Loucy (cell line): ENCODE results near the gene NUP58.
A peak's percentile ranks its signal among the peaks of the same experiment; 100 is the strongest.

Source experiments
- H2AFZ ChIP-seq: fragments of 200-600 bp; sonication (generic); 2 replicates; pipeline ENCODE4 v1.6.0; 2016; ENCODE audit warnings: antibody characterized with exemption, mild to moderate bottlenecking, low read length, moderate library complexity
- H3F3A ChIP-seq: fragments of 200-600 bp; 2 replicates; pipeline ENCODE4 v1.6.0; 2016; ENCODE audit warnings: antibody characterized with exemption, low read depth, mild to moderate bottlenecking
- H3K27me3 ChIP-seq: fragments of 200-600 bp; sonication (generic); 2 replicates; pipeline ENCODE4 v1.6.1; 2014; ENCODE audit warnings: low read length, mild to moderate bottlenecking; ENCODE audit not compliant: insufficient read depth, poor library complexity, severe bottlenecking
- H3K36me3 ChIP-seq: fragments of 200-600 bp; sonication (generic); 2 replicates; pipeline ENCODE4 v1.6.1; 2016; ENCODE audit warnings: low read length; ENCODE audit not compliant: insufficient read depth
- H3K4me1 ChIP-seq: fragments of 200-600 bp; sonication (generic); 2 replicates; pipeline ENCODE4 v1.5.1; 2014; ENCODE audit warnings: low read length, mild to moderate bottlenecking; ENCODE audit not compliant: insufficient read depth, poor library complexity, severe bottlenecking
- H3K4me2 ChIP-seq: fragments of 200-600 bp; sonication (generic); 2 replicates; pipeline ENCODE4 v1.6.0; 2014; ENCODE audit warnings: antibody characterized with exemption, low read length, low read depth, mild to moderate bottlenecking; ENCODE audit not compliant: poor library complexity, severe bottlenecking
- H3K4me3 ChIP-seq: fragments of 200-600 bp; sonication (generic); 2 replicates; pipeline ENCODE4 v1.5.1; 2014; ENCODE audit warnings: low read length, mild to moderate bottlenecking, mixed read lengths; ENCODE audit not compliant: poor library complexity, severe bottlenecking
- H3K79me2 ChIP-seq: fragments of 200-600 bp; sonication (generic); 2 replicates; pipeline ENCODE4 v1.6.1; 2014; ENCODE audit warnings: low read length; ENCODE audit not compliant: insufficient read depth
- H3K9ac ChIP-seq: fragments of 200-600 bp; sonication (generic); 2 replicates; pipeline ENCODE4 v1.6.0; 2014; ENCODE audit warnings: mild to moderate bottlenecking, low read depth, low read length, moderate library complexity; ENCODE audit not compliant: poor library complexity, severe bottlenecking
- H3K9me2 ChIP-seq: fragments of 200-600 bp; sonication (generic); replicated peaks from 2 replicates; pipeline ENCODE4 v1.6.1; 2016; ENCODE audit warnings: low read depth, low read length, mixed read lengths
- H3K9me3 ChIP-seq: fragments of 200-600 bp; sonication (generic); 2 replicates; pipeline ENCODE4 v1.6.1; 2014; ENCODE audit warnings: mild to moderate bottlenecking, antibody characterized with exemption, low read length, low read depth; ENCODE audit not compliant: insufficient read depth
- H4K20me1 ChIP-seq: fragments of 200-600 bp; sonication (generic); 2 replicates; pipeline ENCODE4 v1.6.0; 2014; ENCODE audit warnings: antibody characterized with exemption, low read length, mild to moderate bottlenecking; ENCODE audit not compliant: insufficient read depth, poor library complexity, severe bottlenecking
- CTCF ChIP-seq: fragments of 200-600 bp; sonication (generic); conservative IDR thresholded peaks from 2 replicates; pipeline ENCODE4 v1.5.1; 2014; ENCODE audit warnings: mild to moderate bottlenecking, antibody characterized with exemption, low read length
- EZH2phosphoT487 ChIP-seq: fragments of 200-600 bp; IDR thresholded peaks from 2 replicates; pipeline ENCODE4 v1.6.1; 2018; ENCODE audit warnings: antibody characterized with exemption, mild to moderate bottlenecking, moderate library complexity, borderline replicate concordance

NUP58 gene

DNA sequence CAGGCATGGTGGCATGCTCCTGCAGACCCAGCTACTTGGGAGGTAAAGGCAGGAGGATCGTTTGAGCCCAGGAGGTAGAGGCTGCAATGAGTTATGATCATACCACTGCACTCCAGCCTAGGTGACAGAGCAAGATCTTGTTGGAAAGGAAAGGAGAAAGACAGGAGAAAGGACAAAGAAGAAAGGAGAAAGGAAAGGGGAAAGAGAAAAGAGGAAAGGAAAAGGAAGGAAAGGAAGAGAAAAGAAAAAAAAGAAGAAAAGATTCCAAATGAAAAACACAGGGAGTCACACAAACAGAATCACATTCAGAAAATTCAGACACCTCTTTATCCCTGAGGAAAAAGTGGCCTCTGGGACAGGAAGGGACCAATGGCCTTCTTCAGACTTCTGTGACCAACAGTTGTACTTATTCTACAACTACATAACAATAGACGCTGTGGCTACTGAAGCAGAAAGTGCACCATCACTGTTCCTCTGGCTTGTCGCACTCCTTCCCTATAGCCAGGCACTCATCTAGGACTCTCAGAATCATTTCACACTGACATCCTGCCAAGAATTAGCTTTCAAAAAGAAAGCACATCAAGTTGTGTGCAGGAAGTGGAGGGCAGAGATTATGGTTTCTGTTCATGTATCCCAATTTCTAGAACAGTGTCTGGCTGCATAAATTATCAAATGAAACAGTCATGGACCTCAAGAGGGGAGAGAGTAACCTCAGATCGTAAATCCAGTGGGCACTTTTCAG, 20.1 kb upstream of the NUP58 start:
- H3K36me3 ChIP-seq: no peaks in the 10 kb centered on the region
- H3K4me1 ChIP-seq: peaks cover 62% of the 10 kb centered on the region
- H3F3A ChIP-seq: peaks cover 9% of the 10 kb centered on the region; the same call in 1 of the 2 replicates
- no peak overlapping the region for H3K9ac ChIP-seq
- no peaks in the 10 kb centered on the region for H3K9me2 ChIP-seq
- peak overlapping the region; percentile 67 for H3K4me2 ChIP-seq
- H3K9me3 ChIP-seq: no peaks in the 10 kb centered on the region
- no peaks in the 10 kb centered on the region for H3K27me3 ChIP-seq
- peaks cover 84% of the 10 kb centered on the region for H3K79me2 ChIP-seq
- H4K20me1 ChIP-seq: peaks cover 42% of the 10 kb centered on the region
- H3K4me3 ChIP-seq: peak overlapping the region; percentile 59
- no peak for TF ChIP-seq EZH2phosphoT487
- TF ChIP-seq CTCF: no peak
- no peak overlapping the region for H2AFZ ChIP-seq

DNA sequence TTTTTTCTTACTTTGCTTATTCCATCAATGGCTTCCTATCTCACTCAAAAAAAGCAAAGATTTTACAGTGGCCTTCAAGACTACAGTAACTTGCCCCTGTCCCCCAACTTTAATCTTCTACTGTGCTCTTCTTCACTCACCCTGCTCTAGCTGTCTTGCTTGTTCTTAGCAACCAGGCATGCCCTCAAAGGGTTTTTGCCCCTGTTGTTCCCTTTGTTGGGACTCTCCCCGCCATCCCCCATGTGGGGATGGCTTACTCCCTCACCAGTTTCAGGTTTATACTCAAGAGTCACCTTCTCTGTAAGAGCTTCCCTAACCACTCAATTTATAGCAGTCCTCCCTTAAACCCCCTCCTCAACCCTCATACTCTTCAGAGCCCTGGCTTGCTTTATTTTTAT, 19.5 kb upstream of the NUP58 start:
- no peaks in the 10 kb centered on the region for H3K9me2 ChIP-seq
- no peak overlapping the region for H2AFZ ChIP-seq
- H3K9ac ChIP-seq: no peak overlapping the region
- peak overlapping the region; percentile 59 for H3K4me3 ChIP-seq
- no peak for TF ChIP-seq EZH2phosphoT487
- no peak for TF ChIP-seq CTCF
- no peaks in the 10 kb centered on the region for H3K36me3 ChIP-seq
- H3K27me3 ChIP-seq: no peaks in the 10 kb centered on the region
- peaks cover 10% of the 10 kb centered on the region; the same call in 1 of the 2 replicates for H3F3A ChIP-seq
- peaks cover 44% of the 10 kb centered on the region for H4K20me1 ChIP-seq
- H3K4me2 ChIP-seq: peak overlapping the region; percentile 67
- peaks cover 66% of the 10 kb centered on the region for H3K4me1 ChIP-seq
- H3K79me2 ChIP-seq: peaks cover 90% of the 10 kb centered on the region
- no peaks in the 10 kb centered on the region for H3K9me3 ChIP-seq

DNA sequence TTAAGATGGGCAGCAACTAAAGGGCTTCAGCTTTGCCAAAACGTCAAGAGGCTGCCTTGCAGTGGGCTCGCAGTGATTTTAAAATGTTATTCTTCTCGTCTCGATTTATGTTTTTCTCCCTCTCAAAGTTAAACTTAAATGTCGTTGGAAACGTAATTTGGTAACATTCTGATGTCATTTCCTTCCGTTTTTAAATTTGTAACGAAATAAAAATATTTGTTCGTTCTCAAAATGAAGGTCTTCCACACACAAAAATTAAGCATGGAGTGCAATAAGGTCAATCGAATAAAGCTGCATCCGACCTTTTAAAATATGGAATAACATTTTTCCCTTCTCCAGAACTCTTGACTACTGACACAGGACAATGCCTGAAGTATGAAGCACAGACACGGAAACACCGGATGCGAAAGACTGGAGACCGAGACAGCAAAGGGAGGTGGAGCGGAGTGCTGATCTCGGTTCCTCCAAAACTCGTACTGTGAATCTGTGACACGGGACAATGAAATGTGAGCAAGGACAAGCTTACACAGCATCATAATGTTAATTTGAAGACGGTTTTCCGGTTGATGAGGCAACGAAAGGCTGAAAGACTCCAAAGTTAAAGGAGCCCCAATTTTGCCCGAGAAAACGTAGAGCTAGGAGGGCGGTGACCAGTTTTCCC, 15.0 kb upstream of the NUP58 start:
- peak overlapping the region; percentile 97 for H3K4me2 ChIP-seq
- H3K9me2 ChIP-seq: no peaks in the 10 kb centered on the region
- peaks cover 12% of the 10 kb centered on the region; the same call in 1 of the 2 replicates for H3F3A ChIP-seq
- TF ChIP-seq EZH2phosphoT487: no peak
- TF ChIP-seq CTCF: no peak
- peak overlapping the region; percentile 95 for H3K9ac ChIP-seq
- H4K20me1 ChIP-seq: peaks cover 33% of the 10 kb centered on the region
- H3K4me3 ChIP-seq: peak overlapping the region; percentile 99
- H3K4me1 ChIP-seq: peaks cover 49% of the 10 kb centered on the region
- H2AFZ ChIP-seq: peak overlapping the region; percentile 98
- no peaks in the 10 kb centered on the region for H3K27me3 ChIP-seq
- no peaks in the 10 kb centered on the region for H3K9me3 ChIP-seq
- peaks cover 53% of the 10 kb centered on the region for H3K79me2 ChIP-seq
- H3K36me3 ChIP-seq: no peaks in the 10 kb centered on the region
